Muscle layer of duodenum (tissue), 2 donors: ENCODE data around the gene TTF2.

Source experiments
- H3K27ac ChIP-seq: one replicate; pipeline ENCODE4 v1.7.0; 2013; ENCODE audit warnings: mild to moderate bottlenecking, low read length
- H3K27me3 ChIP-seq: one replicate; pipeline ENCODE4 v1.7.0; 2013; ENCODE audit warnings: low read depth, mild to moderate bottlenecking, control low read depth, low read length
- H3K36me3 ChIP-seq, 2 donors: one replicate each; pipeline ENCODE4 v1.7.0; 2013; ENCODE audit warnings: low read length in 2 of 2, control low read depth in 1 of 2, mild to moderate bottlenecking in 1 of 2; ENCODE audit not compliant: insufficient read depth in 2 of 2, control insufficient read depth in 1 of 2
- H3K4me1 ChIP-seq, 2 donors: one replicate each; pipeline ENCODE4 v1.7.0; 2013; ENCODE audit warnings: low read length in 2 of 2, mild to moderate bottlenecking in 2 of 2, control low read depth in 1 of 2, moderate library complexity in 1 of 2; ENCODE audit not compliant: insufficient read depth in 2 of 2, control insufficient read depth in 1 of 2
- H3K4me3 ChIP-seq, 2 donors: one replicate each; pipeline ENCODE4 v1.7.0; 2013; ENCODE audit warnings: low read length in 2 of 2, low read depth in 1 of 2, mild to moderate bottlenecking in 1 of 2
- H3K9me3 ChIP-seq, 2 donors: one replicate each; pipeline ENCODE4 v1.7.0; 2013; ENCODE audit warnings: low read length in 2 of 2, control low read depth in 1 of 2, mild to moderate bottlenecking in 1 of 2; ENCODE audit not compliant: control insufficient read depth in 1 of 2
- donor health status: healthy.

TTF2 gene

GRCh38 chr1:117029685-117030084 lies 30.4 kb upstream of the TTF2 start:
- Histone ChIP-seq H3K4me3 (no peak overlapping the region), H3K4me1 (no peaks in the 10 kb centered on the region), H3K27ac (no peak overlapping the region), H3K27me3 (no peaks in the 10 kb centered on the region), H3K36me3 (peaks cover 0 to 4% of the 10 kb centered on the region in 2 donors), H3K9me3 (no peaks in the 10 kb centered on the region)

GRCh38 chr1:117030271-117030877 lies 29.8 kb upstream of the TTF2 start:
- Histone ChIP-seq H3K4me3 (no peak overlapping the region), H3K4me1 (no peaks in the 10 kb centered on the region), H3K27ac (no peak overlapping the region), H3K27me3 (no peaks in the 10 kb centered on the region), H3K9me3 (no peaks in the 10 kb centered on the region), H3K36me3 (peaks cover 0 to 3% of the 10 kb centered on the region in 2 donors)

GRCh38 chr1:117032266-117032665 lies 27.9 kb upstream of the TTF2 start:
- Histone ChIP-seq H3K27ac (no peak overlapping the region), H3K27me3 (no peaks in the 10 kb centered on the region), H3K4me3 (no peak overlapping the region), H3K4me1 (no peaks in the 10 kb centered on the region), H3K36me3 (no peaks in the 10 kb centered on the region), H3K9me3 (no peaks in the 10 kb centered on the region)

- Histone ChIP-seq H3K27me3 (no peaks in the 10 kb centered on the region), H3K4me3 (no peak overlapping the region), H3K9me3 (no peaks in the 10 kb centered on the region), H3K27ac (no peak overlapping the region), H3K36me3 (no peaks in the 10 kb centered on the region), H3K4me1 (no peaks in the 10 kb centered on the region)
Measured at GRCh38 chr1:117032681-117033539, 27.2 kb upstream of the TTF2 start.

- no peak overlapping the region for H3K4me3 ChIP-seq
- no peaks in the 10 kb centered on the region for H3K9me3 ChIP-seq
- no peak overlapping the region for H3K27ac ChIP-seq
- H3K4me1 ChIP-seq, result no peaks in the 10 kb centered on the region
- no peaks in the 10 kb centered on the region for H3K36me3 ChIP-seq
- H3K27me3 ChIP-seq, result no peaks in the 10 kb centered on the region
Measured at GRCh38 chr1:117033772-117034171, 26.4 kb upstream of the TTF2 start.

- H3K4me3 ChIP-seq, result no peak overlapping the region
Measured at GRCh38 chr1:117034791-117035290, 25.3 kb upstream of the TTF2 start.

DNA sequence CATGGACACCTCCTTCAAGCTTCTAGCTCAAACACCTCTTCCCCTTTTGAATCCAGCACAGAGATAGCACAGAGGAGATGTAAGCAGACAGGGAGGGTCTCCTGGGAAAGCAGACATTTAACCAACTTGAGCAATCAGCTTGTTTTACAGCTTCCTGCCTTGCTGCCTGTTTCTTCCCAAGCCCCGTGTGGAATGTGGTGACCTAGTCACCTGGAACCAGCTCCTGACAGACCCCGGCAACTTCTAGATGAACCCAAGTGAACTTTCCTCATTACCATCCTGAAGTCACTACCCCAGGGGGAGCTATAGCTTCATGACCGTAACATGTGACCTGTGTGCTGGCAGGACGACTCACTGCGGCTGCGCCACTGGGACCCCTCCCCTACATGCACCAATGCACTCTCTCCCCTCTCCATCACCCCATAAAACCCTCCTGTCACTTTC lies 24.1 kb upstream of the TTF2 start:
- Histone ChIP-seq H3K27ac (no peak overlapping the region), H3K9me3 (no peaks in the 10 kb centered on the region), H3K36me3 (no peaks in the 10 kb centered on the region), H3K4me3 (no peak overlapping the region), H3K4me1 (no peaks in the 10 kb centered on the region), H3K27me3 (no peaks in the 10 kb centered on the region)

More at GRCh38 chr1:117034791-117035290, 25.3 kb upstream of the TTF2 start:
- Histone ChIP-seq H3K9me3 (no peaks in the 10 kb centered on the region), H3K4me1 (no peaks in the 10 kb centered on the region), H3K27ac (no peak overlapping the region), H3K27me3 (no peaks in the 10 kb centered on the region), H3K36me3 (no peaks in the 10 kb centered on the region)

DNA sequence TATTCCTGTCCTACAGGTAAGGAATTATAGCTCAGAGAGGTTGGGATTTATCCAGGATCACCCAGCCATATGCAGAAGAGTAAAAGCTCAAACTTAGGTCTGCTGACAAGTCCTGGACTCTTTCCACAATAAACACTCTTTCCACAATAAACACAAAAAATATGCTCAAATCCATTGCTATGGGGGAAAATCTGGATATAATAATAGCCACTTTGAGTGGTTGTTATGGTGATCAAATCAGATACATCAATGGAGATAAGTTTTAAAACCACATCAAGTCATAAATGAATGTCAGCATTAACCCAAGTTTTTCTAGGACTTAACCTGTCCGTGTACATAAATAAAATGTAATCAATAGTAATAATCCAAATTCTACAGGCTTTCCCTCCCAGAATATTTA lies 22.3 kb upstream of the TTF2 start:
- no peak overlapping the region for H3K27ac ChIP-seq
- H3K4me3 ChIP-seq, result no peak overlapping the region
- H3K36me3 ChIP-seq, result no peaks in the 10 kb centered on the region
- no peaks in the 10 kb centered on the region for H3K9me3 ChIP-seq
- no peaks in the 10 kb centered on the region for H3K4me1 ChIP-seq
- no peaks in the 10 kb centered on the region for H3K27me3 ChIP-seq

DNA sequence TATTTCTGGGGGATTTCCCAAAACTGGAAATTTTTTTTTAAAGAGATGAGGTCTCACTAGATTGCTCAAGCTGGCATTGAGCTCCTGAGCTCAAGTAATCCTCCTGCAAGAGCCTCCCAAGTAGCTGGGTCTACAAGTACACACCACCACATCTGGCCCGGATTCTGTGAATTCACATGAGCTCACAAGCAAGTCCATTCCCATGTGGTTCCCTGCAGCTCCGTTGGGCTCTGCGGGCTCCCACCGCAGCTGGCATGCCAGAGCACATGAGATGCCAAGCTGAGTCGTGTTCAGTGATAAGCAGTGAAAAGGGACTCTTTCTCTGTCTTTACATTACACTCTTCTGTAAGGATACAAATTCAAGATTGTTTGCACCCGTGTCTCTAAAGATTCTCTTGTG lies 21.9 kb upstream of the TTF2 start:
- Histone ChIP-seq H3K4me1 (no peaks in the 10 kb centered on the region), H3K27me3 (no peaks in the 10 kb centered on the region), H3K9me3 (no peaks in the 10 kb centered on the region), H3K27ac (no peak overlapping the region), H3K36me3 (no peaks in the 10 kb centered on the region), H3K4me3 (no peak overlapping the region)

GRCh38 chr1:117044217-117044616 lies 15.9 kb upstream of the TTF2 start:
- Histone ChIP-seq H3K36me3 (no peaks in the 10 kb centered on the region), H3K4me1 (no peaks in the 10 kb centered on the region), H3K9me3 (peaks cover 0 to 4% of the 10 kb centered on the region in 2 donors), H3K27me3 (no peaks in the 10 kb centered on the region), H3K4me3 (no peak overlapping the region), H3K27ac (no peak overlapping the region)

- H3K27ac ChIP-seq, result no peak overlapping the region
- H3K36me3 ChIP-seq, result no peaks in the 10 kb centered on the region
- no peaks in the 10 kb centered on the region for H3K4me1 ChIP-seq
- H3K4me3 ChIP-seq, result no peak overlapping the region
- peaks cover 0 to 4% of the 10 kb centered on the region in 2 donors for H3K9me3 ChIP-seq
- H3K27me3 ChIP-seq, result no peaks in the 10 kb centered on the region
Measured at GRCh38 chr1:117045644-117046043, 14.5 kb upstream of the TTF2 start.
